Stimulated activated naive CD4-positive, alpha-beta T cell (primary cell): ENCODE results near the gene CUEDC2.

Source experiments
- DNase-seq, 6 experiments: peaks; one replicate each; lab custom pipeline; 2025; lab: John Stamatoyannopoulos, UW

Gene CUEDC2

DNA sequence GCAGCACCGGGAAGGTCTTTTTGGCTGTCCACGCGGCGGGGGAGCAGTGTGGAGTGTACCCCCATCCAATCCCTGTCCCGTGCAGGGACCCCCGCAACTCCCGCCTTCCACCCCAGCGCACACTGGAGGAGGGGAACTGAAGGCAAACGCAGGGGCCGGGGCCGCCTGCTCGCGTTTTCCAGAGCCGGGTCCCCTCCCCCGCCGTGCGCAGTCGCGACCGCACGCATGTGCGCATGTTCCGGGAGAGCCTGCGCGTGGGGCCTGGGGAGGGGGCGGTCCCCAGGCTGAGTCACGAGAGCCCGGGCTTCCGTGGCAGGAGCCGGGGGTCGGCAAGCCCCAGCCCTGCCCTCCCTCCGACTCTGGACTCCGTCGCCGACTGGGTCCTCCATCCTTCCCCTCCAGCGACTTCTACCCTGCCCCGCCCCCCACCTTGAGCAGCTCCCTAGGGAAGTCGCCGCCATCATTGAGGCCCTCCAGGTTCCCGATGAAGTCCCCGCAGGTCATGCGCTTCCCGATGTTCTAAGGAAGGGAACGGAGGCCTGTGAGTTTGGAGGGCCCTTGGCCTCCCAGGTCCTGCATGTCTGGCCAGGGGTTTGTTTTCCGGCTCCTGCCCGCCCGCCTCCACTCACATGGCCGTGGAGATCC lies 21.8 kb downstream of the CUEDC2 start:
- DNase-seq = peak; percentile 40 to 71 (median 63)

GRCh38 chr10:102409604-102410428 lies 22.6 kb downstream of the CUEDC2 start:
- peak in 1 of 6 experiments; percentile 30 for DNase-seq

- peak; percentile 55 to 82 (median 74) for DNase-seq
Measured at GRCh38 chr10:102408728-102409603, 23.4 kb downstream of the CUEDC2 start.

DNA sequence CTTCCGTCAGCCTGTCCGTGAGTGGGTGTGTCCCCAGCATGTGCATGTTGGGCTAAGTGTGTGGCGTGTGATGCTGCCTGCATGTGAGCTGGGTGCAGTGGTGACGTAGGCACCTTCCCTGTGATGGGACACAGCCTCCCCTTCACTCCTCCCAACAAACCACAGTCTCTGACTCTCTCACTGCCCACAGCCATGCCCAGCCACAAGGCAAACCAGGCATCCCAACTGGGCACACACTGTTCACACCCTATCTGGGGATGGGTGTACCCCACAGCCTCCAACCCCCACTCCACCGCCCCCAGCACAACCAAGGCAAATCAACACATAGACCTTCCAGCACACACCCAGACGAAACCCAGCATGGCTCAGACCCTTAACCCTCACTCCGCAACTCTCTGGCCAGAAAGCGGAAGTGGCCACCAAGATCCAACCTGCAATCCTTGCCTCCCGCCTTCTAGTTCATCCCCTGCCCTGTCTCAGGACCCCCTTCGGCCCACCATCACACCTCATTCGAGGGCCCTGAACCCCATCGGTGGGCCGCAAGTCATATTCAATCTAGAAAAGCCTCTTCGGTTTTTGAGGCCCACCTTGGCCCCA lies 24.1 kb downstream of the CUEDC2 start:
- DNase-seq = peak in 3 of 6 experiments; percentile 15 to 33 (median 28)

GRCh38 chr10:102407425-102408130 lies 24.8 kb downstream of the CUEDC2 start:
- DNase-seq = no peak

- DNase-seq = no peak
Measured at GRCh38 chr10:102406815-102407214, 25.6 kb downstream of the CUEDC2 start.

- DNase-seq = no peak
Measured at GRCh38 chr10:102405632-102406031, 26.7 kb downstream of the CUEDC2 start.

- no peak for DNase-seq
Measured at GRCh38 chr10:102405108-102405571, 27.2 kb downstream of the CUEDC2 start.

DNA sequence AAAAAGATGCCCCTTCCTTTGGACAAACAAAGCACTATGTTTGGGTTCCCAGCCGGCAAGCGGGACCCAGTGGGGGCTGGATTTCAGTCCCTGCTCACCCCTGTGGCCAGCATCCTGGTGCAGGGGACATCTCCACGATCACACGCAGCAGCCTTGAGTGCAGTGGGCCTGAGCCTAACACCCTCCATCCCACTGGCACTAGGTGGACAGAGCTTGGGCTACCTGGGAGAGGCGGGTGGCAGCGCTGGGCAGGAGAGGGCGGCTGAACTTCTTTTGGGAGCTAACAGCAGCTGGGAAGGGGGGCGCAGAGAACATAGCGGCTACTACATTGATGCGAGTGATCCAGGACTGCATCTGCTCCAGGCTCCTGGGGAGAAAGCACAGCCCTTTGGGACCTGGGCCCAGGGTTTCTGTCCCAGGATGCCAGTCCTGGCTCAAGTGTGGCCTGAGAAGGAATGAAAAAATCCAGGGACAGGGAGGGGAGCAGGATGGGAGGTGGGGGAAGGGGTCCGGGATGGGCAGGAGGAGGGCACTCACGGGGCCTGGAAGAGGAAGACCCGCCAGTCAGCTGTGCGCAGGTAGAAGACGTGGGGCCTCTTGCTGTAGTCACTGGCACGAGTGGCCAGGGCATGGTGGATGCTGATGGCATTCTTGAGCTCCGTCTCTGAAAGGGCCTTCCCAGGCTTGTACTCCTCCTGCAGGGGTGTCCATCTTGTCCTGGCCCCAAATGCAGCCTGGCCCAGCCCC lies 27.8 kb downstream of the CUEDC2 start:
- peak in 1 of 6 experiments; percentile 29 for DNase-seq

DNA sequence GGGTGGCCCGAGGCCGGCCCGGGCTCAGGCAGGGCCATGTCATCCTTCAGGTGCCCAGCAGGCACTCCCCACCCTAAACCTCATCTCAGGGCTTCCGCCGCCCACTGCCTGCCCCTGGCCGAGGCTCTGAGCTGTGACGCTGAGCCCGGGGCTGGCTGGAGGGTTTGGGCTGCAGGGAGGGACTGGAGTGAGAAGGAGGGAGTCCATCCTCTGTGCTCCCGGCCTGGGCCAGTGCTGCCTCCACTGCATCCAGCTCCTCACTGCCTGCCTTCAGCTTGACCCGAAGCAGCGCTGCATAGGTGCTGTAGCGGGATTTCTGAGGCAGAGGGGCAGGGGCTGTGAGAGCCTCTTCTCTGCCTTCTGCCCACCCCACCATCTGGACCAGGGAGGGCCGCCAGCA lies 29.3 kb downstream of the CUEDC2 start:
- DNase-seq = no peak

DNA sequence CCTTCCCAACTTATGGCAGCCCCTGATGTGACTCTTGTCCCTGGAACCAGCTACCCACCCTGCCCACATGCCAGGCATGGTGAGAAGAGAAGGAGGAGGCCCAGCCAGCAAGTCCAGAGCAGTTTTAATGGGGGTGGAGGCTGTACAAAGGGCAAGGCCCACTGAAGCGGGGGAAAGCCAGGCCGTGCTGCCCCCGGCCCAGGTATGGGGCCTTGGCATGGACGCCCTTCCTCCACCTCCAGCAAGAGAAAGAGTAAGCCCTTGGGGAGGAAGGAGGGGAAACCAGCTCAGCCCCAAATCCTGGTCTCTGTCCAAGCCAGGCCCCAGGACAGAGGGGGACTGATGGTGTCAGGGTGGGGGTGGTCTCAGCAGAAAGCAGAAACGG lies 29.9 kb downstream of the CUEDC2 start:
- DNase-seq = no peak

DNA sequence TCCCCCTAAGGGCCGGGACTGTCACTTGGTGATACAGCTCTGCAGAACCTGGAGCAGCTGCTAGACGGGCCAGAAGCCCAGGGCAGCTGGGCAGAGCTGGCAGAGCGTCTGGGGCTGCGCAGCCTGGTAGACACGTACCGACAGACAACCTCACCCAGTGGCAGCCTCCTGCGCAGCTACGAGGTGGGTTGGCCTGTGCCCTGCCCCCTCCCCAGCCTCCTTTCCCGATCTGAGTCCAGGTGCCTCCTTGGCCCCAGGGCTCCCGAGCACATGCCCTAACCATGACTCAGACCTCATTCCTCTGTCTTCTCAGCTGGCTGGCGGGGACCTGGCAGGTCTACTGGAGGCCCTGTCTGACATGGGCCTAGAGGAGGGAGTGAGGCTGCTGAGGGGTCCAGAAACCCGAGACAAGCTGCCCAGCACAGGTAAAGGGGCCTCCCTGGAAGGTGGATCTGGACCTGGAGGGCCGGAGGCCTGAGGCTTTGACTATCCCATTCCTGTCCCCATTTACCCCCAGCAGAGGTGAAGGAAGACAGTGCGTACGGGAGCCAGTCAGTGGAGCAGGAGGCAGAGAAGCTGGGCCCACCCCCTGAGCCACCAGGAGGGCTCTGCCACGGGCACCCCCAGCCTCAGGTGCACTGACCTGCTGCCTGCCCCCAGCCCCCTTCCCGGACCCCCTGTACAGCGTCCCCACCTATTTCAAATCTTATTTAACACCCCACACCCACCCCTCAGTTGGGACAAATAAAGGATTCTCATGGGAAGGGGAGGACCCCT lies 30.5 kb downstream of the CUEDC2 start:
- no peak for DNase-seq

DNA sequence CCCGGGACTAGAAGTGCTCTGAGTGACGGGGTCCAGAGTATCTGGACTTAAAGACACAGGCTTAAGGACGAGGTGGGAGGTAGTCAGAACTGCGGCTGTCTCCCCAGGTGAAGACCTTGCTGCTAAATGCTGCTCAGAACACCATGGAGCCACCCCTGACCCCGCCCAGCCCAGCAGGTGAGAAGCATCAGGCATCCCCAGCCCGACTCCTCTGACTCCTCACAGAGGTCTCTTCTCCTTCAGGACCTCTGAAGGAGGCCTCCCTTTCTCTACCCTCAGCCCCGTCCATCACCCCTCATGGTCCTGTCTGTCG lies 31.1 kb downstream of the CUEDC2 start:
- DNase-seq = no peak

GRCh38 chr10:102400598-102401341 lies 31.6 kb downstream of the CUEDC2 start:
- no peak for DNase-seq

DNA sequence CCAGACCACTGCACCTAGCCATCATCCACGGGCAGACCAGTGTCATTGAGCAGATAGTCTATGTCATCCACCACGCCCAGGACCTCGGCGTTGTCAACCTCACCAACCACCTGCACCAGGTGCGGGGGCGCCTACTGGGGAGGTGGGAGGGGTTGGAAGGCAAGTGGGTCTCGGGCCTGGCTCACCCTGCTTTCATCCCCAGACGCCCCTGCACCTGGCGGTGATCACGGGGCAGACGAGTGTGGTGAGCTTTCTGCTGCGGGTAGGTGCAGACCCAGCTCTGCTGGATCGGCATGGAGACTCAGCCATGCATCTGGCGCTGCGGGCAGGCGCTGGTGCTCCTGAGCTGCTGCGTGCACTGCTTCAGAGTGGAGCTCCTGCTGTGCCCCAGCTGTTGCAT lies 32.3 kb downstream of the CUEDC2 start:
- no peak for DNase-seq

DNA sequence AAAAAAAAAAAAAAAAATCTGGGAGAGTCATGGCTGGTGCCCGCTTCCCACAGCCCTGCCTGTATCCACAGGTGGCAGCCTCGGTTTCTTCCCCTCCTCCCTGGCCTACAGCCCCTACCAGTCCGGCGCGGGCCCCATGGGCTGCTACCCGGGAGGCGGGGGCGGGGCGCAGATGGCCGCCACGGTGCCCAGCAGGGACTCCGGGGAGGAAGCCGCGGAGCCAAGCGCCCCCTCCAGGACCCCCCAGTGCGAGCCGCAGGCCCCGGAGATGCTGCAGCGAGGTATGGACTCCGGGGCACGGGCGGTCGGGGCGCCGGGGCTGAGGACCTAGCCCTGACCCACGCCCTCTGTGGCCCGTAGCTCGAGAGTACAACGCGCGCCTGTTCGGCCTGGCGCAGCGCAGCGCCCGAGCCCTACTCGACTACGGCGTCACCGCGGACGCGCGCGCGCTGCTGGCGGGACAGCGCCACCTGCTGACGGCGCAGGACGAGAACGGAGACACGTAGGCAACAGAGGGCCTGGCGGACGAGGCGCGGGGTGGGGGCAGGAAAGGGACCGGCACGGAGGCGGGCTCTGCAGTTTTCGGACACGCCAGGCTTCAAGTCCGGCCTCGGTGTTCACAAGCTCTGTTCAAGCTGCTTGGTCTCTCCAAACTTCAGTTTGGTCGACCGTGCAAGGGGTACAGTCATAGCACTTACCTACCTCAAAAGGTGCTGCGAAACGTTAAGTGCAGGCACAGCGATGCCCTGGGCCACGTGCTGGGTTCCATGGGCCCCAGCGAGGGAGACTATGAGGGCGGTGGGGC lies 33.0 kb downstream of the CUEDC2 start:
- peak; percentile 70 to 89 (median 83) for DNase-seq

DNA sequence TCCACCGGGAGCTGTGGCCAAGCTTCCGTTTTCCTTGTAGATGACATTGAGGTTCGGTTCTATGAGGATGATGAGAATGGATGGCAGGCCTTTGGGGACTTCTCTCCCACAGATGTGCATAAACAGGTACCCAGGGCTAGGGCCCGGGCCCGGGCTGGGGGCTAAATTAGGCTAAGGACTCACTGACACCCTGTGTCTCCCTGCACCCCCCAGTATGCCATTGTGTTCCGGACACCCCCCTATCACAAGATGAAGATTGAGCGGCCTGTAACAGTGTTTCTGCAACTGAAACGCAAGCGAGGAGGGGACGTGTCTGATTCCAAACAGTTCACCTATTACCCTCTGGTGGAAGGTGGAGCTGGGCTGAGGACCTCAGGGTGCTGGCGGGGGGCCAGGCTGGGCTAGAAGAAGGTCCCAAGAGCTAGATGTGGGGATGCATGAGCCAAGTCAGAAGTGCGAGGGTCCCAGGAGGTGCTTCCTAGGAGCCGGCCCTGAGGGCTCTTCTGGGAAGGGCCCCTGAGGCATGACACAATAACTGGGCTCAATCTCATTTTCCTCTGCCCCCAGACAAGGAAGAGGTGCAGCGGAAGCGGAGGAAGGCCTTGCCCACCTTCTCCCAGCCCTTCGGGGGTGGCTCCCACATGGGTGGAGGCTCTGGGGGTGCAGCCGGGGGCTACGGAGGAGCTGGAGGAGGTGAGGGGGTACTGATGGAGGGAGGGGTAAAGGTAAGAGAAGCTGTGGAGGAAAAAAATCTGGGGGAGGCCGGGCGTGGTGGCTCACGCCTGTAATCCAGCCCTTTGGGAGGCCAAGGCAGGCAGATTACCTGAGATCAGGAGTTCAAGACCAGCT lies 34.0 kb downstream of the CUEDC2 start:
- DNase-seq = peak in 2 of 6 experiments; percentile 11 to 29
